K562 (cell line): ENCODE data around the gene STEAP3. TPM values are rescaled to one million over a fixed set of nuclear protein-coding genes. Genes with fewer than 3 reads are reported as not detected.

Source experiments
- CHD7 ChIP-seq: fragments of 200-600 bp; sonication (generic); IDR thresholded peaks from one replicate; pipeline ENCODE4 v1.6.1; 2012; ENCODE audit warnings: mild to moderate bottlenecking, low read depth, low read length, inconsistent platforms
- DIDO1 ChIP-seq: fragments of 450-650 bp; IDR thresholded peaks from 2 replicates; pipeline ENCODE4 v1.6.1; 2016; ENCODE audit warnings: low read depth, missing biosample characterization, missing genetic modification characterization
- E2F5 ChIP-seq: sonication (generic); formaldehyde crosslinking; IDR thresholded peaks from 2 replicates; pipeline ENCODE4 v1.8.0; 2022; ENCODE audit warnings: mild to moderate bottlenecking, missing genetic modification reagents
- ILK ChIP-seq: fragments of 450-650 bp; IDR thresholded peaks from 2 replicates; pipeline ENCODE4 v1.6.1; 2016; ENCODE audit warnings: missing genetic modification characterization, low read depth, mild to moderate bottlenecking, missing compliant biosample characterization, moderate library complexity, borderline replicate concordance
- KHSRP ChIP-seq: fragments of 450-650 bp; IDR thresholded peaks from 2 replicates; pipeline ENCODE4 v1.6.1; 2017
- NFIC ChIP-seq: fragments of 450-650 bp; IDR thresholded peaks from 2 replicates; pipeline ENCODE4 v1.6.1; 2017; ENCODE audit warnings: mild to moderate bottlenecking, inconsistent platforms
- RB1 ChIP-seq: fragments of 450-650 bp; IDR thresholded peaks from 2 replicates; pipeline ENCODE4 v1.6.1; 2017; ENCODE audit warnings: low read depth, mild to moderate bottlenecking
- RBM17 ChIP-seq: fragments of 200-400 bp; formaldehyde crosslinking; IDR thresholded peaks from 2 replicates; pipeline ENCODE4 v1.6.1; 2017; ENCODE audit warnings: low read depth, mild to moderate bottlenecking, low read length, borderline replicate concordance
- SMC3 ChIP-seq: conservative IDR thresholded peaks from 2 replicates; pipeline ENCODE4 v1.6.1; 2011; ENCODE audit warnings: low read depth, low read length, improper control_type of control experiment; ENCODE audit not compliant: insufficient read depth
- STAG1 ChIP-seq: sonication (generic); formaldehyde crosslinking; IDR thresholded peaks from 2 replicates; pipeline ENCODE4 v1.5.0; 2020; ENCODE audit warnings: missing genetic modification reagents, borderline replicate concordance
- ZBTB12 ChIP-seq: fragments of 250-450 bp; sonication (Bioruptor Pico); IDR thresholded peaks from 2 replicates; pipeline ENCODE4 v1.4.0; 2020
- ZFP36 ChIP-seq: fragments of 150-350 bp; IDR thresholded peaks from 2 replicates; pipeline ENCODE4 v1.6.1; 2018; ENCODE audit warnings: low read length, low read depth; ENCODE audit not compliant: partially characterized antibody
- ZNF57 ChIP-seq: fragments of 450-650 bp; formaldehyde crosslinking; IDR thresholded peaks from 2 replicates; pipeline ENCODE4 v1.4.0; 2020; ENCODE audit warnings: mild to moderate bottlenecking, moderate library complexity
- polyA plus RNA-seq, 8 experiments: library from polyadenylated mRNA; depleted of rRNA in 4 of 8; stranded (reverse) in 5 of 8; unstranded in 3 of 8; fragments of >200 nt; fragmentation: Nextera tagmentation in 2 of 8; fragmentation: Illumina TruSeq in 1 of 8; extraction: Ambion mirVana in 2 of 8; extraction: Trizol in 1 of 8; gene quantifications; 2 replicates each; pipeline versions ENCODE4 v1.2.1 to v1.2.3, GENCODE V29; 2011 to 2014; ENCODE audit warnings: inconsistent platforms in 1 of 8, missing spikeins in 1 of 8
- total RNA-seq, 7 experiments: library from RNA; depleted of rRNA in 6 of 7; stranded (reverse); fragments of >200 nt in 6 of 7; fragmentation: Illumina TruSeq in 2 of 7; extraction: Trizol in 2 of 7; gene quantifications; 2 replicates each; pipeline versions ENCODE4 v1.2.1 to v1.2.3, GENCODE V29; 2011 to 2021; ENCODE audit warnings: low replicate concordance in 1 of 7

The STEAP3 gene
- total and polyA plus RNA-seq, 9 of the 15 experiments (the other 6 are each of a cell fraction or from before 2014, with no cell fraction given), result 1.8 to 31.6 (median 9.0) TPM

GRCh38 chr2:119218478-119219064 is 5.1 kb upstream of the STEAP3 start (continued):
- TF ChIP-seq ZFP36, result peak; percentile 22
- no peak for TF ChIP-seq CHD7
- peak; percentile 35; the same call in 1 of the 2 replicates for TF ChIP-seq STAG1 (CRISPR knock-in tag)
- TF ChIP-seq KHSRP, result no peak
- no peak for TF ChIP-seq ZBTB12 (CRISPR knock-in tag)
- TF ChIP-seq E2F5 (CRISPR knock-in tag), result no peak
- no peak for TF ChIP-seq DIDO1 (tag)
- peak; percentile 97 for TF ChIP-seq NFIC
- peak; percentile 80 for TF ChIP-seq SMC3
- no peak for TF ChIP-seq ILK (tag)
- no peak for TF ChIP-seq ZNF57 (CRISPR knock-in tag)
- TF ChIP-seq RB1, result peak; percentile 38; the same call in 1 of the 2 replicates
- TF ChIP-seq RBM17, result no peak
